ENCODE data around the gene SIAH3.
"Not testable (repeated sequence)": the region's sequence is repeated elsewhere in the genome, so short reads cannot be mapped to it uniquely, and the experiment has no call there.

SIAH3 gene

GRCh38 chr13:45779901-45780300, 71.7 kb downstream of the SIAH3 start:
- no peak for DNase-seq

GRCh38 chr13:45778882-45779281, 72.7 kb downstream of the SIAH3 start:
- DNase-seq: no peak

GRCh38 chr13:45776748-45777147, 74.8 kb downstream of the SIAH3 start:
- no peak for DNase-seq

- no peak for DNase-seq
These were observed 76.1 kb downstream of the SIAH3 start for GRCh38 chr13:45775401-45775963.

GRCh38 chr13:45773944-45774343, 77.6 kb downstream of the SIAH3 start:
- DNase-seq: no peak

GRCh38 chr13:45773236-45773635, 78.3 kb downstream of the SIAH3 start:
- no peak for DNase-seq

GRCh38 chr13:45770886-45771285, 80.7 kb downstream of the SIAH3 start:
- no peak for DNase-seq

GRCh38 chr13:45768656-45769479, 82.7 kb downstream of the SIAH3 start:
- no peak for DNase-seq

GRCh38 chr13:45765464-45765863, 86.1 kb downstream of the SIAH3 start:
- DNase-seq: no peak

GRCh38 chr13:45763419-45763818, 88.1 kb downstream of the SIAH3 start:
- DNase-seq: no peak

- DNase-seq: not testable (repeated sequence)
These were observed 94.0 kb downstream of the SIAH3 start for GRCh38 chr13:45757589-45757988.

- DNase-seq: not testable (repeated sequence)
These were observed 95.1 kb downstream of the SIAH3 start for GRCh38 chr13:45756498-45756897.

GRCh38 chr13:45752510-45752909, 99.0 kb downstream of the SIAH3 start:
- no peak for DNase-seq

- no peak for DNase-seq
These were observed 99.7 kb downstream of the SIAH3 start for GRCh38 chr13:45751885-45752284.

- DNase-seq: no peak
These were observed 101.0 kb downstream of the SIAH3 start for GRCh38 chr13:45750566-45750965.

- no peak for DNase-seq
These were observed 102.4 kb downstream of the SIAH3 start for GRCh38 chr13:45748941-45749759.

GRCh38 chr13:45747071-45747470, 104.5 kb downstream of the SIAH3 start:
- DNase-seq: no peak

GRCh38 chr13:45744979-45745378, 106.6 kb downstream of the SIAH3 start:
- no peak for DNase-seq

GRCh38 chr13:45742985-45743384, 108.6 kb downstream of the SIAH3 start:
- DNase-seq: no peak

GRCh38 chr13:45737571-45738017, 114.0 kb downstream of the SIAH3 start:
- peak; percentile 39 to 44 for DNase-seq

- DNase-seq: no peak
These were observed 118.2 kb downstream of the SIAH3 start for GRCh38 chr13:45733361-45733760.

GRCh38 chr13:45732916-45733315, 118.6 kb downstream of the SIAH3 start:
- DNase-seq: no peak

GRCh38 chr13:45731455-45731854, 120.1 kb downstream of the SIAH3 start:
- no peak for DNase-seq

GRCh38 chr13:45728759-45729158, 122.8 kb downstream of the SIAH3 start:
- no peak for DNase-seq
